ENCODE measurements around the gene LARP4. TPM values are rescaled to one million over a fixed set of nuclear protein-coding genes. Genes with fewer than 3 reads are reported as not detected.

The LARP4 gene
- total RNA-seq, 1 donor from 2014 or later: 147 TPM

DNA sequence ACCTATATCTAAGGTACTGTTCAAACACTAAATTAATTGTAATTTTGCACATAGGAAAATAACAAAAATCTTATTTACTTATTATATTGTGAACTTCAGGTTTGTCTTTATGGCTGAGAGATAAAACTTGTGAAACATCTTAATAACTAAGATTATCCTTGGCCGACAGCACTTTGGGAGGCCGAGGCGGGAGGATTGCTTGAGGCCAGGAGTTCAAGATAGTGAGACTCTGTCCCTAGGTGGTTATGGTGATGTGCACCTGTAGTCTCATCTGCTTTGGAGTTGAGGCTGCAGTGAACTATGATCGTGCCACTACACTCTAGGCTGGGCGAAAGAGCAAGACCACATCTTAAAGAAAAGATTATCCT lies 126.7 kb downstream of the LARP4 start:
- DNase-seq: no peak

DNA sequence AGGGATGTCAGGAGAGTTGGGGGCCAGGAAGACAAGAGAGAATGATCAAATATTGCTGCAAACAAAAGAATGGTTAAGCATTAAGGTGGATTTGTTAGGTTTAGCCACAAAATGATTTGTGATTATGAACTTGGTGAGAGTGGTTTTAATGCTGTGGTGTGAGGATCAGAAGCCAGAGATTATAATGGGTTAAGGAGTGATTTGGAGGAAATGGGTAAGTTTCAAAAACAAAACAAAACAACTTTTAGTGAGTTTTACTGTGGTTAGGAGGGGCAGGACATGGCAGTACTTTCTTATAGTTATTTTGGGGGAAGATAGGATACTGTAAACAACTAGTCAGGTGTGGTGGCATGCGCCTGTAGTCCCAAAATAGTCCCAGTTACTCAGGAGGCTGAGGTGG lies 128.1 kb downstream of the LARP4 start:
- DNase-seq: no peak

GRCh38 chr12:50529345-50529744 lies 128.7 kb downstream of the LARP4 start:
- DNase-seq: no peak

Other genes with a start within 250 kb of the LARP4 start
- gene CERS5, start 233.5 kb upstream of the LARP4 start, total RNA-seq: 115 TPM
- gene LIMA1, start 117.4 kb upstream of the LARP4 start, total RNA-seq: 19.7 TPM
- gene FAM186A, start 4.3 kb upstream of the LARP4 start, total RNA-seq: not detected
- gene DIP2B, start 104.1 kb downstream of the LARP4 start, total RNA-seq: 60.0 TPM